ENCODE results near the gene FAH.

DNA sequence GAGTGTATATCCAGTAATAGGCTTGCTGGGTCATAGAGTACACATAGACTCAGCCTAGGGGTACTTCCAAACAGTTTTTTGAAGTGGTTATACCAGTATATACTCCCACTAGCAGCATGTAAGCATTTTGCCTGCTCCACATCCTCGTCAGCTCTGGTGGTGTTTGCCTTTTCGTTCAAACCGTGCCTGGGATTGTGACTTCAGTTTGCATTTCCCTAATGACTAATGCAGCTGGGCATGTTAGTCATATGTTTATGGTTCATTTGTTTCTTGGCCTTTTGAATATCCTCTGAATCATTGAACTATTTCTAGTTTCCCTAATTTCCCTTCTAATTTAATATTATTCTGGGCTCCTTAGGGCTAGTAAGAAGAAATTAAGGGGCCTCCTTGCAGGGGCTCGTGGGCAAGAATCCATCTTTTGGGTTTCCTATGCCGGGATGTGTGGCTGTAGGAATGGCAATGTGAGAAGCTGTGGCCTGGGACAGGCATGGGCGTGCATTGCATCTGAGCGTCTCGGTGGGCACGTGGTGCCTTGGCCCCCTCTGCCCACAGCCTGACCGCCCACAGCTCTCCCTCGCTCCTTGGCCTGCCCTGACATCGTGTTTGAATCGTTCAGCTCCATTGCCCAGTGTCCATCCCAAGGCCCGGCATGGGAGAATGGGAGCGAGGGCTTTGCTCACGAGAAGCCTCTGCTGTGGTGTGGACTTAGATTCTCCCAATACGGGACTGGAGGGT lies 26.4 kb downstream of the FAH start:
- TF ChIP-seq EZH2 (IDR thresholded peaks at IDR 0.05): no peak
- TF ChIP-seq POLR2AphosphoS5 (IDR thresholded peaks at IDR 0.05; ENCODE audit: borderline replicate concordance, low read depth, low read length): no peak
- no peak for TF ChIP-seq FOXP2 (optimal IDR thresholded peaks at IDR 0.05; ENCODE audit: control extremely low read depth, extremely low read length, insufficient read depth)

Data from SK-N-MC (cell line).